BJ (cell line): Measurements from ENCODE around the gene LPCAT3. TPM values are rescaled to one million over a fixed set of nuclear protein-coding genes. Genes with fewer than 3 reads are reported as not detected.

Experiments
- CTCF ChIA-PET: fragments of 350-600 bp; formaldehyde crosslinking; extraction: SDS; loops from one replicate; lab custom pipeline; 2021; ENCODE audit warnings: antibody characterized with exemption, inconsistent platforms; lab: Yijun Ruan, JAX
- POLR2A ChIA-PET: fragments of 300-600 bp; sonication (Branson Sonifier 250); formaldehyde crosslinking; extraction: SDS; loops from one replicate; lab custom pipeline; 2021; ENCODE audit warnings: antibody characterized with exemption; lab: Charles Lee
- DNase-seq: peaks from one replicate; pipeline ENCODE4 v3.0.0-alpha.2; 2011; ENCODE audit warnings: low read depth
- H3K27me3 ChIP-seq: 2 replicates; pipeline ENCODE4 v1.6.0; 2011; ENCODE audit warnings: low read length; ENCODE audit not compliant: control insufficient read depth, insufficient read depth
- H3K36me3 ChIP-seq: 2 replicates; pipeline ENCODE4 v1.5.1; 2011; ENCODE audit warnings: low read length; ENCODE audit not compliant: control insufficient read depth, insufficient read depth
- H3K4me3 ChIP-seq: 2 replicates; pipeline ENCODE4 v1.5.1; 2011; ENCODE audit warnings: low read depth, mild to moderate bottlenecking, control low read depth, low read length
- polyA plus RNA-seq: library from polyadenylated mRNA; depleted of rRNA; stranded (reverse); fragments of >200 nt; gene quantifications from 2 replicates; pipeline ENCODE4 v1.2.3, GENCODE V29; 2011
- TF ChIP-seq, protein P1 (sequence below): IDR thresholded peaks from 2 replicates; pipeline ENCODE4 v1.5.1; 2011; ENCODE audit warnings: low read depth, mild to moderate bottlenecking, control low read depth, inconsistent platforms, low read length, moderate library complexity; ENCODE audit not compliant: insufficient read depth

The LPCAT3 gene
- polyA plus RNA-seq, 1 experiment: 31.2 TPM

GRCh38 chr12:6965026-6965661 lies 53.1 kb downstream of the LPCAT3 start:
- no peak overlapping the region for H3K4me3 ChIP-seq
- TF ChIP-seq, protein P1, sequence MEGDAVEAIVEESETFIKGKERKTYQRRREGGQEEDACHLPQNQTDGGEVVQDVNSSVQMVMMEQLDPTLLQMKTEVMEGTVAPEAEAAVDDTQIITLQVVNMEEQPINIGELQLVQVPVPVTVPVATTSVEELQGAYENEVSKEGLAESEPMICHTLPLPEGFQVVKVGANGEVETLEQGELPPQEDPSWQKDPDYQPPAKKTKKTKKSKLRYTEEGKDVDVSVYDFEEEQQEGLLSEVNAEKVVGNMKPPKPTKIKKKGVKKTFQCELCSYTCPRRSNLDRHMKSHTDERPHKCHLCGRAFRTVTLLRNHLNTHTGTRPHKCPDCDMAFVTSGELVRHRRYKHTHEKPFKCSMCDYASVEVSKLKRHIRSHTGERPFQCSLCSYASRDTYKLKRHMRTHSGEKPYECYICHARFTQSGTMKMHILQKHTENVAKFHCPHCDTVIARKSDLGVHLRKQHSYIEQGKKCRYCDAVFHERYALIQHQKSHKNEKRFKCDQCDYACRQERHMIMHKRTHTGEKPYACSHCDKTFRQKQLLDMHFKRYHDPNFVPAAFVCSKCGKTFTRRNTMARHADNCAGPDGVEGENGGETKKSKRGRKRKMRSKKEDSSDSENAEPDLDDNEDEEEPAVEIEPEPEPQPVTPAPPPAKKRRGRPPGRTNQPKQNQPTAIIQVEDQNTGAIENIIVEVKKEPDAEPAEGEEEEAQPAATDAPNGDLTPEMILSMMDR: peak; percentile 92
- ChIA-PET CTCF (interaction anchor here (0.6 to 5.5 kb wide), 31 partner anchors 9 to 682 kb away, joined by 3 to 62 read pairs (median 4); partner anchors contain the start of genes C12orf57, ENO2 and RNU7-1), POLR2A (no interaction called here)
- DNase-seq: peak; percentile 37
- H3K27me3 ChIP-seq: no peaks in the 10 kb centered on the region
- H3K36me3 ChIP-seq: peaks cover 26% of the 10 kb centered on the region

DNA sequence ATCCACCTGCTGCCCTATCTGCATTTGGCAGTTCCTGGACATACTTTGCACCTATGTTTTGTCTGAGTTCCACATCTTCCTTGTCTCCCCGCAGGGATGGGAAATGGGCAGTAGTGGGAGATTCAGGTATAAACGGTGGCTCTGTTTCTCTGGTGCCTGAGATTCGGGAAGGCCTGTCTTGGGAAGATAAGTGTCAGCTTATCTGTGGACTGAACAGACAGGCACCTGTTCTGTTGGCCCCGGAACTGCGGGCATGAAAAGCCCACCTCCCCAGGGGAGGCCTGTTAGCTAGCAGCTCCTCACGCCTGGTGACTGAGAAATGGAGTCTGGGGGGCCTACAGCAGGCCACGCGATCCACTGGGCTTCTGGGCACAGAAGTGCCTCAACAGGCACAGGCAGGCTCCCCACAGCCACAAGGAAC lies 53.7 kb downstream of the LPCAT3 start:
- ChIA-PET POLR2A (interaction anchor here (0.5 kb wide), 1 partner anchor 40 kb away, joined by 4 read pairs; no protein-coding TSS in a partner anchor), CTCF (interaction anchor here (0.6 to 5.5 kb wide), 30 partner anchors 8 to 682 kb away, joined by 3 to 62 read pairs (median 4); partner anchors contain the start of genes C12orf57, ENO2 and RNU7-1)
- no peaks in the 10 kb centered on the region for H3K27me3 ChIP-seq
- DNase-seq: no peak
- H3K36me3 ChIP-seq: peaks cover 26% of the 10 kb centered on the region
- H3K4me3 ChIP-seq: no peak overlapping the region
- TF ChIP-seq, protein P1: no peak

DNA sequence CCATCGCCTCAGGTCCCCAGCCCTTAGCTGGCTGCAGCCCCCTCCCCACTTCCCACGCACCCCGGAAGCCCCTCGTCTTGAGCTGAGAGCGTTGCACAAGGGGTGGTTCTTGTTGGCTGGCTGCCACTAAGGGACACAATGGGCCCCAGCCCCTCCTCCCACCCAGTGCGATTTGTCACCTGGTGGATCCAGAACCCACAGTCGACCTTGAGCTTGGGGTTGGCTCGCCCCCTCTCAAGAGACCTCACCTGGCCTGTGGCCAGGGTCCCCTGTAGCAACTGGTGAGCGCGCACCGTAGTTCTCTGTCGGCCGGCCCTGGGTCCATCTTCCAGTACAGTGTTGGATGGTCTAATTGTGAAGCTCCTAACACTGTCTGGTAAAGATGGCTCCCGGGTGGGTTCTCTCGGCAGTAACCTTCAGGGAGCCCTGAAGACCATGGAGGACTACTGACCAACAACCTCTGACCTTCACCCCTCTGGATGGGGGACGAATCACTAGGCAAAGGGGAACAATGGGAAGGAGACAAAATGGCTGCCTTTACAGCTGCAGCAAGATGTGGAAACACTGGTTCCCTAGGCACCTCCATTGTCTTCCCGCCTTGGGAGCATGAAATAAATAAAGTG lies 54.4 kb downstream of the LPCAT3 start:
- peaks cover 26% of the 10 kb centered on the region for H3K36me3 ChIP-seq
- H3K27me3 ChIP-seq: no peaks in the 10 kb centered on the region
- no peak overlapping the region for H3K4me3 ChIP-seq
- TF ChIP-seq, protein P1: no peak
- POLR2A ChIA-PET: interaction anchor here (0.5 kb wide), 1 partner anchor 39 kb away, joined by 4 read pairs; no protein-coding TSS in a partner anchor
- CTCF ChIA-PET: interaction anchor here (0.8 to 5.5 kb wide), 10 partner anchors 11 to 144 kb away, joined by 3 to 62 read pairs (median 4); partner anchors contain the start of genes C12orf57 and RNU7-1
- no peak for DNase-seq

- H3K4me3 ChIP-seq: no peak overlapping the region
- DNase-seq: no peak
- ChIA-PET CTCF (interaction anchor here (0.8 to 5.5 kb wide), 4 partner anchors 14 to 145 kb away, joined by 3 to 65 read pairs (median 29); partner anchors contain the start of genes C12orf57 and RNU7-1), POLR2A (no interaction called here)
- H3K36me3 ChIP-seq: peaks cover 22% of the 10 kb centered on the region
- TF ChIP-seq, protein P1: no peak
- no peaks in the 10 kb centered on the region for H3K27me3 ChIP-seq
These were observed 55.1 kb downstream of the LPCAT3 start for GRCh38 chr12:6963016-6963731.
